ENCODE results near the gene FYN. TPM values are rescaled to one million over a fixed set of nuclear protein-coding genes. Genes with fewer than 3 reads are reported as not detected.

Gene FYN
- total and polyA plus RNA-seq, 2 of the 13 experiments (the other 11 are each of a cell fraction or from before 2014, with no cell fraction given), result 15.5 to 24.6 TPM

DNA sequence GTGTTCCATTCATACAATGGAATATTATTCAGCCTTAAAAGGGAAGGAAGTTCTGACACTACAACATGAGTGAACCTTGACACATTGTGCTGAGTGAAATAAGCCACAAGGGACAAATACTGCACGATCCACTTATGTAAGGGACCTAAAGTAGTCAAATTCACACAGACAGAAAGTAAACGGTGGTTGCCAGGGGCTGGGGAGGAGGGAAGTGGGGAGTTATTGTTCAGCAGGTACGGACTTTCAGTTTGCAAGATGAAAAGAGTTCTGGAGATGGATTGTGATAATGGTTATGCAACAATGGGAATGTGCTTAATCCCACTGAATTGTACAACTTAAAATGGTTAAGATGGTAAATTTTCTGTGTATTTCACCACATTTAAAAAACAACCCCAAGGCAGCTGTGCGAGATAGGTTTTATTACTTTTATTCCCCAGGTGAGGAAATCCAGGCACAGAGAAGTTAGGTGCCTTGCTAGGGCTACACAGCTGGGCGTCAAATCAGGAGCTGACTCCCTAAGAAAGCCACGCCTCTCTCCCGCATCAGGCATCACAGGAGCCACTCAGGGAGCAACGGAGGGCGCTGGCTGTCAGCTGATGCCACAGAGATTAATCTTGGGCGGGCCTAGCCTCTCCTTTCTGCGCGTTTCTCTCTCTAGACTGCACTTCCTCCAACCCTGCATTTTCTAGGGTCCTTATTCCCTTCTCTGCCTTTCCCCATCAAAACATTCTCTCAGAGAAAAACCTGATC is 258.2 kb downstream of the FYN start (continued):
- no peak for TF ChIP-seq THYN1 (CRISPR knock-in tag; IDR thresholded peaks at IDR 0.05; ENCODE audit: borderline replicate concordance, low read depth)
- TF ChIP-seq, protein P1, sequence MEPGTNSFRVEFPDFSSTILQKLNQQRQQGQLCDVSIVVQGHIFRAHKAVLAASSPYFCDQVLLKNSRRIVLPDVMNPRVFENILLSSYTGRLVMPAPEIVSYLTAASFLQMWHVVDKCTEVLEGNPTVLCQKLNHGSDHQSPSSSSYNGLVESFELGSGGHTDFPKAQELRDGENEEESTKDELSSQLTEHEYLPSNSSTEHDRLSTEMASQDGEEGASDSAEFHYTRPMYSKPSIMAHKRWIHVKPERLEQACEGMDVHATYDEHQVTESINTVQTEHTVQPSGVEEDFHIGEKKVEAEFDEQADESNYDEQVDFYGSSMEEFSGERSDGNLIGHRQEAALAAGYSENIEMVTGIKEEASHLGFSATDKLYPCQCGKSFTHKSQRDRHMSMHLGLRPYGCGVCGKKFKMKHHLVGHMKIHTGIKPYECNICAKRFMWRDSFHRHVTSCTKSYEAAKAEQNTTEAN (CRISPR knock-in tag; conservative IDR thresholded peaks at IDR 0.05), result no peak
- TF ChIP-seq MED13 (CRISPR knock-in tag; IDR thresholded peaks at IDR 0.05), result no peak
- TF ChIP-seq ZNF615 (CRISPR knock-in tag; IDR thresholded peaks at IDR 0.05; ENCODE audit: borderline replicate concordance), result no peak
- TF ChIP-seq, protein P2, sequence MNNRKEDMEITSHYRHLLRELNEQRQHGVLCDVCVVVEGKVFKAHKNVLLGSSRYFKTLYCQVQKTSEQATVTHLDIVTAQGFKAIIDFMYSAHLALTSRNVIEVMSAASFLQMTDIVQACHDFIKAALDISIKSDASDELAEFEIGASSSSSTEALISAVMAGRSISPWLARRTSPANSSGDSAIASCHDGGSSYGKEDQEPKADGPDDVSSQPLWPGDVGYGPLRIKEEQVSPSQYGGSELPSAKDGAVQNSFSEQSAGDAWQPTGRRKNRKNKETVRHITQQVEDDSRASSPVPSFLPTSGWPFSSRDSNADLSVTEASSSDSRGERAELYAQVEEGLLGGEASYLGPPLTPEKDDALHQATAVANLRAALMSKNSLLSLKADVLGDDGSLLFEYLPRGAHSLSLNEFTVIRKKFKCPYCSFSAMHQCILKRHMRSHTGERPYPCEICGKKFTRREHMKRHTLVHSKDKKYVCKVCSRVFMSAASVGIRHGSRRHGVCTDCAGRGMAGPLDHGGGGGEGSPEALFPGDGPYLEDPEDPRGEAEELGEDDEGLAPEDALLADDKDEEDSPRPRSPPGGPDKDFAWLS (CRISPR knock-in tag; IDR thresholded peaks at IDR 0.05; ENCODE audit: borderline replicate concordance), result no peak
- TF ChIP-seq NFATC3 (CRISPR knock-in tag; IDR thresholded peaks at IDR 0.05), result no peak
- TF ChIP-seq HMG20B (CRISPR knock-in tag; conservative IDR thresholded peaks at IDR 0.05), result no peak
- no peak for TF ChIP-seq ZBTB38 (CRISPR knock-in tag; IDR thresholded peaks at IDR 0.05)
- TF ChIP-seq ZNF788 (CRISPR knock-in tag; IDR thresholded peaks at IDR 0.05; ENCODE audit: borderline replicate concordance), result no peak
- TF ChIP-seq ELF4 (CRISPR knock-in tag; IDR thresholded peaks at IDR 0.05; ENCODE audit: borderline replicate concordance), result no peak
- TF ChIP-seq RARA (CRISPR knock-in tag; IDR thresholded peaks at IDR 0.05), result peak; percentile 73
- TF ChIP-seq, protein P3, sequence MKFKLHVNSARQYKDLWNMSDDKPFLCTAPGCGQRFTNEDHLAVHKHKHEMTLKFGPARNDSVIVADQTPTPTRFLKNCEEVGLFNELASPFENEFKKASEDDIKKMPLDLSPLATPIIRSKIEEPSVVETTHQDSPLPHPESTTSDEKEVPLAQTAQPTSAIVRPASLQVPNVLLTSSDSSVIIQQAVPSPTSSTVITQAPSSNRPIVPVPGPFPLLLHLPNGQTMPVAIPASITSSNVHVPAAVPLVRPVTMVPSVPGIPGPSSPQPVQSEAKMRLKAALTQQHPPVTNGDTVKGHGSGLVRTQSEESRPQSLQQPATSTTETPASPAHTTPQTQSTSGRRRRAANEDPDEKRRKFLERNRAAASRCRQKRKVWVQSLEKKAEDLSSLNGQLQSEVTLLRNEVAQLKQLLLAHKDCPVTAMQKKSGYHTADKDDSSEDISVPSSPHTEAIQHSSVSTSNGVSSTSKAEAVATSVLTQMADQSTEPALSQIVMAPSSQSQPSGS (CRISPR knock-in tag; IDR thresholded peaks at IDR 0.05), result no peak; the same call in 1 of the 2 replicates
- no peak for TF ChIP-seq SP5 (CRISPR knock-in tag; IDR thresholded peaks at IDR 0.05; ENCODE audit: borderline replicate concordance, low read depth)
- TF ChIP-seq, protein P4, sequence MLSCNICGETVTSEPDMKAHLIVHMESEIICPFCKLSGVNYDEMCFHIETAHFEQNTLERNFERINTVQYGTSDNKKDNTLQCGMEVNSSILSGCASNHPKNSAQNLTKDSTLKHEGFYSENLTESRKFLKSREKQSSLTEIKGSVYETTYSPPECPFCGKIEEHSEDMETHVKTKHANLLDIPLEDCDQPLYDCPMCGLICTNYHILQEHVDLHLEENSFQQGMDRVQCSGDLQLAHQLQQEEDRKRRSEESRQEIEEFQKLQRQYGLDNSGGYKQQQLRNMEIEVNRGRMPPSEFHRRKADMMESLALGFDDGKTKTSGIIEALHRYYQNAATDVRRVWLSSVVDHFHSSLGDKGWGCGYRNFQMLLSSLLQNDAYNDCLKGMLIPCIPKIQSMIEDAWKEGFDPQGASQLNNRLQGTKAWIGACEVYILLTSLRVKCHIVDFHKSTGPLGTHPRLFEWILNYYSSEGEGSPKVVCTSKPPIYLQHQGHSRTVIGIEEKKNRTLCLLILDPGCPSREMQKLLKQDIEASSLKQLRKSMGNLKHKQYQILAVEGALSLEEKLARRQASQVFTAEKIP (CRISPR knock-in tag; IDR thresholded peaks at IDR 0.05; ENCODE audit: borderline replicate concordance), result no peak
- TF ChIP-seq ZNF879 (CRISPR knock-in tag; IDR thresholded peaks at IDR 0.05), result no peak
- TF ChIP-seq, protein P5, sequence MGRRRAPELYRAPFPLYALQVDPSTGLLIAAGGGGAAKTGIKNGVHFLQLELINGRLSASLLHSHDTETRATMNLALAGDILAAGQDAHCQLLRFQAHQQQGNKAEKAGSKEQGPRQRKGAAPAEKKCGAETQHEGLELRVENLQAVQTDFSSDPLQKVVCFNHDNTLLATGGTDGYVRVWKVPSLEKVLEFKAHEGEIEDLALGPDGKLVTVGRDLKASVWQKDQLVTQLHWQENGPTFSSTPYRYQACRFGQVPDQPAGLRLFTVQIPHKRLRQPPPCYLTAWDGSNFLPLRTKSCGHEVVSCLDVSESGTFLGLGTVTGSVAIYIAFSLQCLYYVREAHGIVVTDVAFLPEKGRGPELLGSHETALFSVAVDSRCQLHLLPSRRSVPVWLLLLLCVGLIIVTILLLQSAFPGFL (CRISPR knock-in tag; IDR thresholded peaks at IDR 0.05), result no peak
- TF ChIP-seq TEAD2 (CRISPR knock-in tag; IDR thresholded peaks at IDR 0.05), result no peak
- TF ChIP-seq ZSCAN20 (CRISPR knock-in tag; IDR thresholded peaks at IDR 0.05; ENCODE audit: borderline replicate concordance), result peak; percentile 35; the same call in 1 of the 2 replicates
- TF ChIP-seq ZBTB7B (CRISPR knock-in tag; IDR thresholded peaks at IDR 0.05), result no peak
- TF ChIP-seq, protein P6, sequence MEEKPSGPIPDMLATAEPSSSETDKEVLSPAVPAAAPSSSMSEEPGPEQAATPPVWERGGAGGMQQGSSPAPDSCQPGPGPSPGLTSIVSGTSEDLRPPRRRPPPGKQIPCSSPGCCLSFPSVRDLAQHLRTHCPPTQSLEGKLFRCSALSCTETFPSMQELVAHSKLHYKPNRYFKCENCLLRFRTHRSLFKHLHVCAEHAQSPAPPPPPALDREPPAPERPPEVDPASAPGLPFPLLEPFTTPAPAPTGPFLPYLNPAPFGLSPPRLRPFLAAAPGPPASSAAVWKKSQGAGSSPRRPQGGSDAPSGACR (CRISPR knock-in tag; IDR thresholded peaks at IDR 0.05), result 0 out of 2 replicates have a peak, but pooled peaks have one; percentile 33
- no peak for TF ChIP-seq ZNF121 (CRISPR knock-in tag; IDR thresholded peaks at IDR 0.05)
- TF ChIP-seq ZNF75D (CRISPR knock-in tag; IDR thresholded peaks at IDR 0.05; ENCODE audit: borderline replicate concordance), result no peak

Measured in HepG2 (cell line).